H1 (cell line): ENCODE data around the gene MXI1. TPM values are rescaled to one million over a fixed set of nuclear protein-coding genes. Genes with fewer than 3 reads are reported as not detected.

ENCODE experiments used
- CTCF ChIA-PET: fragments of 300-600 bp; sonication (Branson Sonifier 250); formaldehyde crosslinking; loops from one replicate; lab custom pipeline; 2021; ENCODE audit not compliant: partially characterized antibody; lab: Charles Lee
- POLR2A ChIA-PET: fragments of 300-600 bp; sonication (Branson Sonifier 250); formaldehyde crosslinking; loops from one replicate; lab custom pipeline; 2021; ENCODE audit warnings: inconsistent platforms; ENCODE audit not compliant: partially characterized antibody; lab: Charles Lee
- DNase-seq, 2 experiments: peaks; one replicate each; pipeline versions ENCODE4 v3.0.0 to v3.0.0-alpha.2; 2010 to 2022; ENCODE audit warnings: low spot score in 2 of 2, low read depth in 1 of 2, mixed read lengths in 1 of 2
- FAIRE-seq: peaks from 2 replicates; lab custom pipeline; 2011; peaks lifted over from hg19 to GRCh38; lab: Jason Lieb, UNC
- H2AFZ ChIP-seq: 2 replicates; pipeline ENCODE4 v1.8.1; 2012; ENCODE audit warnings: low read length, inconsistent platforms
- H2AK5ac ChIP-seq: 2 replicates; pipeline ENCODE4 v1.6.1; 2013; ENCODE audit warnings: low read depth, low read length
- H2BK120ac ChIP-seq: replicated peaks from 2 replicates; pipeline ENCODE3; 2013; ENCODE audit warnings: low read depth, low read length, inconsistent platforms
- H2BK12ac ChIP-seq: 2 replicates; pipeline ENCODE4 v1.6.1; 2013; ENCODE audit warnings: low read depth, low read length
- H2BK15ac ChIP-seq: 2 replicates; pipeline ENCODE4 v1.6.1; 2013; ENCODE audit warnings: low read length
- H2BK20ac ChIP-seq: 2 replicates; pipeline ENCODE4 v1.6.1; 2013; ENCODE audit warnings: low read length
- H2BK5ac ChIP-seq: 2 replicates; pipeline ENCODE4 v1.6.1; 2013; ENCODE audit warnings: low read depth, low read length
- H3K14ac ChIP-seq: 2 replicates; pipeline ENCODE4 v1.6.1; 2013; ENCODE audit warnings: inconsistent platforms; ENCODE audit not compliant: insufficient read length
- H3K18ac ChIP-seq: 2 replicates; pipeline ENCODE4 v1.6.1; 2013; ENCODE audit warnings: low read length; ENCODE audit errors: extremely low read depth
- H3K23ac ChIP-seq: 2 replicates; pipeline ENCODE4 v1.6.1; 2013; ENCODE audit warnings: inconsistent platforms; ENCODE audit not compliant: insufficient read length
- H3K23me2 ChIP-seq: 2 replicates; pipeline ENCODE4 v1.6.1; 2013; ENCODE audit warnings: low read depth, low read length
- H3K27ac ChIP-seq: 2 replicates; pipeline ENCODE4 v1.6.1; 2011; ENCODE audit warnings: low read depth, low read length, inconsistent platforms
- H3K27me3 ChIP-seq, 4 experiments: replicated peaks in 1 of 4; 1 replicate in 1 of 4; 2 replicates in 3 of 4; pipeline versions ENCODE4 v1.6.1 to v1.8.1; 2011 to 2013; ENCODE audit warnings: low read length in 3 of 4, mild to moderate bottlenecking in 3 of 4, inconsistent platforms in 2 of 4, mixed read lengths in 2 of 4, moderate library complexity in 1 of 4; ENCODE audit not compliant: control insufficient read depth in 3 of 4, insufficient read depth in 3 of 4; ENCODE audit errors: extremely low read depth in 1 of 4
- H3K36me3 ChIP-seq, 4 experiments: 2 replicates each; pipeline versions ENCODE4 v1.6.1 to v1.8.1; 2011 to 2013; ENCODE audit warnings: mild to moderate bottlenecking in 4 of 4, low read length in 3 of 4, moderate library complexity in 2 of 4, control low read depth in 1 of 4, inconsistent platforms in 1 of 4; ENCODE audit not compliant: insufficient read depth in 4 of 4, control insufficient read depth in 2 of 4
- H3K4ac ChIP-seq: replicated peaks from 2 replicates; pipeline ENCODE3; 2013; ENCODE audit warnings: low read length, low read depth, mixed read lengths, inconsistent platforms; ENCODE audit not compliant: insufficient read length
- H3K4me1 ChIP-seq, 4 experiments: replicated peaks in 1 of 4; 1 replicate in 1 of 4; 2 replicates in 3 of 4; pipeline versions ENCODE4 v1.6.1 to v1.8.1; 2011 to 2013; ENCODE audit warnings: low read length in 3 of 4, inconsistent platforms in 2 of 4, mixed read lengths in 1 of 4; ENCODE audit not compliant: insufficient read depth in 4 of 4, control insufficient read depth in 3 of 4
- H3K4me2 ChIP-seq, 2 experiments: 2 replicates each; pipeline versions ENCODE4 v1.6.1 to v1.8.1; 2011 to 2013; ENCODE audit warnings: low read depth in 2 of 2, low read length in 2 of 2, control low read depth in 1 of 2, inconsistent platforms in 1 of 2, mild to moderate bottlenecking in 1 of 2; ENCODE audit not compliant: insufficient read depth in 1 of 2
- H3K4me3 ChIP-seq, 4 experiments: fragments of 200-600, 300-600 bp in 1 of 4; sonication (generic), shearing (Covaris generic), sonication (Bioruptor Twin) in 1 of 4; 2 replicates each; pipeline versions ENCODE4 v1.5.1 to v1.8.1; 2011 to 2016; ENCODE audit warnings: low read length in 4 of 4, low read depth in 3 of 4, control low read depth in 2 of 4, inconsistent platforms in 2 of 4, mild to moderate bottlenecking in 2 of 4, mixed read lengths in 1 of 4, moderate library complexity in 1 of 4; ENCODE audit not compliant: insufficient read depth in 2 of 4; ENCODE audit errors: extremely low read depth in 1 of 4
- H3K56ac ChIP-seq: replicated peaks from 2 replicates; pipeline ENCODE3; 2013; ENCODE audit warnings: low read depth, mild to moderate bottlenecking, mixed read lengths, low read length, inconsistent platforms; ENCODE audit not compliant: insufficient read length
- H3K79me1 ChIP-seq: 2 replicates; pipeline ENCODE4 v1.6.1; 2013; ENCODE audit warnings: low read depth, low read length, control low read depth
- H3K79me2 ChIP-seq, 2 experiments: 2 replicates each; pipeline versions ENCODE4 v1.6.1 to v1.8.1; 2012 to 2013; ENCODE audit warnings: low read length in 2 of 2, mild to moderate bottlenecking in 2 of 2, inconsistent platforms in 1 of 2; ENCODE audit not compliant: insufficient read depth in 2 of 2, control insufficient read depth in 1 of 2
- H3K9ac ChIP-seq, 4 experiments: replicated peaks in 1 of 4; 1 replicate in 1 of 4; 2 replicates in 3 of 4; pipeline versions ENCODE4 v1.6.1 to v1.8.1; 2011 to 2013; ENCODE audit warnings: low read depth in 3 of 4, low read length in 3 of 4, control low read depth in 2 of 4, mild to moderate bottlenecking in 2 of 4, moderate library complexity in 2 of 4, inconsistent platforms in 1 of 4; ENCODE audit errors: extremely low read depth in 1 of 4
- H3K9me3 ChIP-seq, 2 experiments: 2 replicates each; pipeline versions ENCODE4 v1.6.1 to v1.8.1; 2012 to 2013; ENCODE audit warnings: mild to moderate bottlenecking in 2 of 2, moderate library complexity in 2 of 2, control low read depth in 1 of 2, inconsistent platforms in 1 of 2, low read depth in 1 of 2, low read length in 1 of 2, mixed read lengths in 1 of 2; ENCODE audit not compliant: insufficient read depth in 2 of 2
- H4K20me1 ChIP-seq, 2 experiments: replicated peaks in 1 of 2; 2 replicates each; pipeline versions ENCODE3 to v1.8.1; 2011 to 2013; ENCODE audit warnings: inconsistent platforms in 2 of 2, low read length in 2 of 2, mild to moderate bottlenecking in 1 of 2; ENCODE audit not compliant: insufficient read depth in 2 of 2, control insufficient read depth in 1 of 2
- H4K5ac ChIP-seq: 2 replicates; pipeline ENCODE4 v1.6.1; 2013; ENCODE audit warnings: low read length, low read depth, mixed read lengths, inconsistent platforms; ENCODE audit not compliant: insufficient read length
- H4K8ac ChIP-seq: 2 replicates; pipeline ENCODE4 v1.8.0; 2013; ENCODE audit warnings: mild to moderate bottlenecking, moderate library complexity, low read length, inconsistent platforms; ENCODE audit not compliant: insufficient read depth; ENCODE audit errors: extremely low read depth
- H4K91ac ChIP-seq: replicated peaks from 2 replicates; pipeline ENCODE3; 2013; ENCODE audit warnings: low read length, mixed read lengths, inconsistent platforms; ENCODE audit not compliant: insufficient read length
- BCL11A ChIP-seq, 2 experiments: IDR thresholded peaks; one replicate each; pipeline ENCODE4 v1.6.1; 2011; ENCODE audit warnings: low read depth in 2 of 2, low read length in 2 of 2, mild to moderate bottlenecking in 2 of 2
- BRCA1 ChIP-seq: IDR thresholded peaks from 2 replicates; pipeline ENCODE4 v1.6.1; 2012; ENCODE audit warnings: low read depth, low read length, improper control_type of control experiment
- CEBPB ChIP-seq: IDR thresholded peaks from 2 replicates; pipeline ENCODE4 v1.6.1; 2012; ENCODE audit warnings: low read depth, low read length
- SIN3A ChIP-seq, 2 experiments: IDR thresholded peaks in 1 of 2; conservative IDR thresholded peaks in 1 of 2; 2 replicates each; pipeline ENCODE4 v1.6.1; 2011 to 2012; ENCODE audit warnings: low read length in 2 of 2, improper control_type of control experiment in 1 of 2, low read depth in 1 of 2, mild to moderate bottlenecking in 1 of 2
- TAF1 ChIP-seq: IDR thresholded peaks from 2 replicates; pipeline ENCODE4 v1.6.1; 2011; ENCODE audit warnings: mild to moderate bottlenecking, low read depth, low read length
- WGBS, 2 experiments: shearing (Covaris generic) in 1 of 2; methylation state at CpG; one replicate each; pipeline versions ENCODE4 v1.1.6 to v1.1.7; 2013 to 2015; ENCODE audit warnings: low lambda C conversion rate in 2 of 2, mixed read lengths in 2 of 2, inconsistent platforms in 1 of 2, low coverage in 1 of 2, missing lambda C conversion rate in 1 of 2; ENCODE audit not compliant: insufficient replicate concordance in 2 of 2, insufficient coverage in 1 of 2, insufficient read length in 1 of 2; ENCODE audit errors: extremely low coverage in 1 of 2, missing lambda C conversion rate in 1 of 2; 5-methylcytosine and 5-hydroxymethylcytosine counted together
- polyA plus RNA-seq, 7 experiments: library from polyadenylated mRNA; depleted of rRNA in 3 of 7; stranded (reverse) in 5 of 7; unstranded in 2 of 7; fragments of >200 nt in 5 of 7; fragments of 200-250 nt in 2 of 7; gene quantifications; 1 replicate in 5 of 7; 2 replicates in 1 of 7; 4 replicates in 1 of 7; pipeline versions ENCODE4 v1.2.1 to v1.2.3, GENCODE V29; 2011 to 2013; ENCODE audit warnings: missing spikeins in 2 of 7, mixed read lengths in 2 of 7
- total RNA-seq: library from RNA; stranded (reverse); fragmentation: NEBNext Ultra II Directional; extraction: Animal tissue kit (Norgen Biotek cat#: 25700); gene quantifications from 2 replicates; pipeline ENCODE4 v1.2.1, GENCODE V29; 2021
- TF ChIP-seq, protein P1 (sequence below): IDR thresholded peaks from 2 replicates; pipeline ENCODE4 v1.6.1; 2011; ENCODE audit warnings: low read length, improper control_type of control experiment
- TF ChIP-seq, protein P2 (sequence below): IDR thresholded peaks from 2 replicates; pipeline ENCODE4 v1.6.1; 2011; ENCODE audit warnings: low read depth, mild to moderate bottlenecking, low read length; ENCODE audit not compliant: insufficient read depth

The MXI1 gene
- total and polyA plus RNA-seq, 2 of the 8 experiments (the other 6 are each of a cell fraction or from before 2014, with no cell fraction given), result 5.7 to 8.8 TPM

DNA sequence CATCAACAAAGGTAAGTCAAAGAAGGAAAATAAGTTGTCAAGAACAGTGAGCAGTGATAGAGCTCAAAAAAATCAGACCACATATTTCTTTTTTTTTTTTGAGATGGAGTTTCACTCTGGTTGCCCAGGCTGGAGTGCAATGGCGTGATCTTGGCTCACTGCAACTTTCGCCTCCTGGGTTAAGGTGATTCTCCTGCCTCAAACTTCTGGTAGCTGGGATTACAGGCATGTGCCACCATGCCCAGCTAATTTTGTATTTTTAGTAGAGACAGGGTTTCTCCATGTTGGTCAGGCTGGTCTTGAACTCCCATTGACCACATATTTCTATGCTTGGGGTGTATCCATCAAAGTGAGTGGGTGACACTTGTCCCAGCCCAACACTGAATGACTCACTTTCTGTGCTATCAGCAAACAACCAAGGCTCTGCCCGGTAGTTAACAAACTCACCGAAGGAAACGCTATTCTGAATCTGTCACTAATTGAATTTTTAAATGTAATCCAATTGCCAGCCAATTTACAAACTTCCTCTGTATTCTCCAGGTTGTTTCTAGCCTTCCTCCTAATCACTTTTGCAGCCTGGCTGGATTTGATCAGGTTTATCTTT, 116.9 kb downstream of the MXI1 start:
- H3K4ac ChIP-seq, result no peak overlapping the region
- WGBS, 2 experiments, result 89% methylated on average over 5 of the region's 5 CpGs; no CpG with 5 or more reads in 1 of the 2 experiments
- H3K18ac ChIP-seq, result no peak overlapping the region
- H2BK120ac ChIP-seq, result no peak overlapping the region
- no peak overlapping the region for H2BK12ac ChIP-seq
- no peak overlapping the region for H4K91ac ChIP-seq
- no peaks in the 10 kb centered on the region for H4K20me1 ChIP-seq
- peaks cover 3 to 8% of the 10 kb centered on the region in 2 experiments; a peak in 2 of 4 replicates for H3K9me3 ChIP-seq
- no peak overlapping the region for H3K9ac ChIP-seq
- no peak overlapping the region for H2AK5ac ChIP-seq
- DNase-seq (no peak), FAIRE-seq (no peak)
- H3K4me2 ChIP-seq, result no peak overlapping the region
- no peak overlapping the region for H2BK20ac ChIP-seq
- POLR2A ChIA-PET, result interaction anchor here (1.1 kb wide), 1 partner anchor 216 kb away, joined by 3 read pairs; no protein-coding TSS in a partner anchor
- no peak overlapping the region for H2BK15ac ChIP-seq
- no peak overlapping the region for H4K5ac ChIP-seq
- H3K14ac ChIP-seq, result no peak overlapping the region
- TF ChIP-seq CEBPB (no peak), SIN3A (conservative IDR thresholded peaks at IDR 0.05 in 1 of 2, IDR thresholded peaks at IDR 0.05 in 1 of 2; ENCODE audit: low read depth in 1 of 2, low read length in 2 of 2) (no peak), TAF1 (no peak), BRCA1 (no peak), BCL11A (IDR thresholded peaks at IDR 0.05; ENCODE audit: low read depth in 2 of 2, low read length in 2 of 2) (no peak)
- TF ChIP-seq, protein P1, sequence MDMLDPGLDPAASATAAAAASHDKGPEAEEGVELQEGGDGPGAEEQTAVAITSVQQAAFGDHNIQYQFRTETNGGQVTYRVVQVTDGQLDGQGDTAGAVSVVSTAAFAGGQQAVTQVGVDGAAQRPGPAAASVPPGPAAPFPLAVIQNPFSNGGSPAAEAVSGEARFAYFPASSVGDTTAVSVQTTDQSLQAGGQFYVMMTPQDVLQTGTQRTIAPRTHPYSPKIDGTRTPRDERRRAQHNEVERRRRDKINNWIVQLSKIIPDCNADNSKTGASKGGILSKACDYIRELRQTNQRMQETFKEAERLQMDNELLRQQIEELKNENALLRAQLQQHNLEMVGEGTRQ, result no peak
- TF ChIP-seq, protein P2, sequence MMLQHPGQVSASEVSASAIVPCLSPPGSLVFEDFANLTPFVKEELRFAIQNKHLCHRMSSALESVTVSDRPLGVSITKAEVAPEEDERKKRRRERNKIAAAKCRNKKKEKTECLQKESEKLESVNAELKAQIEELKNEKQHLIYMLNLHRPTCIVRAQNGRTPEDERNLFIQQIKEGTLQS, result no peak
- no peak overlapping the region for H3K4me3 ChIP-seq
- H3K4me1 ChIP-seq, result peaks cover 0 to 3% (median 0%) of the 10 kb centered on the region in 4 experiments; a peak in 1 of 7 replicates
- H3K79me1 ChIP-seq, result no peaks in the 10 kb centered on the region
- H3K56ac ChIP-seq, result no peak overlapping the region
- no peaks in the 10 kb centered on the region for H3K79me2 ChIP-seq
- no peak overlapping the region for H2BK5ac ChIP-seq
- no peaks in the 10 kb centered on the region for H3K27me3 ChIP-seq
- no peak overlapping the region for H4K8ac ChIP-seq
- H3K36me3 ChIP-seq, result no peaks in the 10 kb centered on the region
- H3K23ac ChIP-seq, result no peak overlapping the region
- no peak overlapping the region for H2AFZ ChIP-seq
- H3K27ac ChIP-seq, result no peak overlapping the region
- H3K23me2 ChIP-seq, result no peaks in the 10 kb centered on the region
- CTCF ChIA-PET, result interaction anchor here (0.6 to 3.6 kb wide), 6 partner anchors 9 to 222 kb away, joined by 3 to 14 read pairs (median 5); no protein-coding TSS in a partner anchor
